RPMI7951 (cell line): ENCODE results near the gene WDFY2. TPM values are rescaled to one million over a fixed set of nuclear protein-coding genes. Genes with fewer than 3 reads are reported as not detected.
"Not testable (repeated sequence)": the region's sequence is repeated elsewhere in the genome, so short reads cannot be mapped to it uniquely, and the experiment has no call there.

ENCODE experiments used
- DNase-seq: peaks from one replicate; pipeline ENCODE4 v3.0.0-alpha.2; 2012; ENCODE audit warnings: low read depth
- total RNA-seq: library from RNA; depleted of rRNA; stranded (reverse); fragments of >200 nt; shearing (Covaris generic); gene quantifications from 2 replicates; pipeline ENCODE4 v1.2.3, GENCODE V29; 2014

WDFY2 gene
- total RNA-seq, 1 experiment from 2014 or later: 3.4 TPM

GRCh38 chr13:51630288-51630615 is 46.0 kb downstream of the WDFY2 start:
- no peak for DNase-seq

- peak; percentile 45 for DNase-seq
Observed at GRCh38 chr13:51632591-51633362, 48.5 kb downstream of the WDFY2 start.

- no peak for DNase-seq
Observed at GRCh38 chr13:51635137-51635878, 51.0 kb downstream of the WDFY2 start.

GRCh38 chr13:51636349-51636890 is 52.2 kb downstream of the WDFY2 start:
- no peak for DNase-seq

GRCh38 chr13:51637852-51638215 is 53.6 kb downstream of the WDFY2 start:
- no peak for DNase-seq

- DNase-seq: no peak
Observed at GRCh38 chr13:51638216-51638871, 54.1 kb downstream of the WDFY2 start.

- DNase-seq: no peak
Observed at GRCh38 chr13:51639171-51639570, 54.9 kb downstream of the WDFY2 start.

- not testable (repeated sequence) for DNase-seq
Observed at GRCh38 chr13:51640696-51641095, 56.4 kb downstream of the WDFY2 start.

- peak; percentile 94 for DNase-seq
Observed at GRCh38 chr13:51643105-51643881, 59.0 kb downstream of the WDFY2 start.

- DNase-seq: peak; percentile 94
Observed at GRCh38 chr13:51643882-51644281, 59.6 kb downstream of the WDFY2 start.

- DNase-seq: peak; percentile 79
Observed at GRCh38 chr13:51644654-51645053, 60.4 kb downstream of the WDFY2 start.

- DNase-seq: peak; percentile 74
Observed at GRCh38 chr13:51645154-51645650, 60.9 kb downstream of the WDFY2 start.

GRCh38 chr13:51645761-51646670 is 61.8 kb downstream of the WDFY2 start:
- no peak for DNase-seq

GRCh38 chr13:51647067-51647466 is 62.8 kb downstream of the WDFY2 start:
- DNase-seq: no peak

GRCh38 chr13:51652193-51652592 is 67.9 kb downstream of the WDFY2 start:
- not testable (repeated sequence) for DNase-seq

- no peak for DNase-seq
Observed at GRCh38 chr13:51659276-51660127, 75.2 kb downstream of the WDFY2 start.

- no peak for DNase-seq
Observed at GRCh38 chr13:51660813-51661212, 76.6 kb downstream of the WDFY2 start.

GRCh38 chr13:51663973-51664957 is 80.0 kb downstream of the WDFY2 start:
- no peak for DNase-seq
